NT2/D1 (cell line): ENCODE results near the gene CT47B1.

Source experiments
- DNase-seq: peaks from one replicate; pipeline ENCODE4 v3.0.0-alpha.2; 2011; ENCODE audit warnings: low read depth, low spot score
- H3K27me3 ChIP-seq: 2 replicates; pipeline ENCODE4 v1.6.0; 2011; ENCODE audit warnings: mild to moderate bottlenecking; ENCODE audit not compliant: insufficient read length, insufficient read depth
- H3K36me3 ChIP-seq: 2 replicates; pipeline ENCODE4 v1.6.1; 2011; ENCODE audit warnings: mild to moderate bottlenecking, low read length, mixed read lengths; ENCODE audit not compliant: insufficient read depth, insufficient read length
- H3K4me1 ChIP-seq: 2 replicates; pipeline ENCODE4 v1.5.1; 2011; ENCODE audit not compliant: insufficient read depth, insufficient read length
- H3K4me3 ChIP-seq: 2 replicates; pipeline ENCODE4 v1.5.1; 2011; ENCODE audit warnings: low read depth; ENCODE audit not compliant: insufficient read length
- H3K9ac ChIP-seq: 2 replicates; pipeline ENCODE4 v1.6.0; 2011; ENCODE audit warnings: low read depth; ENCODE audit not compliant: insufficient read length
- H3K9me3 ChIP-seq: 2 replicates; pipeline ENCODE4 v1.5.1; 2011; ENCODE audit warnings: mild to moderate bottlenecking, low read length; ENCODE audit not compliant: insufficient read depth
- SUZ12 ChIP-seq: IDR thresholded peaks from 2 replicates; pipeline ENCODE4 v1.6.1; 2011; ENCODE audit not compliant: insufficient read length, insufficient read depth; ENCODE audit errors: extremely low read depth
- YY1 ChIP-seq: IDR thresholded peaks from 2 replicates; pipeline ENCODE4 v1.6.1; 2011; ENCODE audit not compliant: insufficient read length, insufficient read depth
- ZNF274 ChIP-seq: IDR thresholded peaks from 2 replicates; pipeline ENCODE4 v1.6.1; 2011; ENCODE audit warnings: mild to moderate bottlenecking, low read depth, low read length

The CT47B1 gene

GRCh38 chrX:120824021-120824420, 51.6 kb downstream of the CT47B1 start:
- peaks cover 86% of the 10 kb centered on the region for H3K27me3 ChIP-seq
- no peak overlapping the region for H3K9ac ChIP-seq
- H3K4me1 ChIP-seq = no peaks in the 10 kb centered on the region
- TF ChIP-seq SUZ12 (no peak), ZNF274 (no peak), YY1 (no peak)
- no peaks in the 10 kb centered on the region for H3K36me3 ChIP-seq
- no peak overlapping the region for H3K4me3 ChIP-seq
- H3K9me3 ChIP-seq = no peaks in the 10 kb centered on the region
- no peak for DNase-seq

- TF ChIP-seq SUZ12 (no peak), ZNF274 (no peak), YY1 (no peak)
- Histone ChIP-seq H3K27me3 (peaks cover 90% of the 10 kb centered on the region), H3K36me3 (no peaks in the 10 kb centered on the region), H3K9me3 (no peaks in the 10 kb centered on the region), H3K4me1 (no peaks in the 10 kb centered on the region), H3K9ac (no peak overlapping the region), H3K4me3 (no peak overlapping the region)
- no peak for DNase-seq
Measured at GRCh38 chrX:120823556-120823955, 52.1 kb downstream of the CT47B1 start.
